BLaER1 treated with 17β-estradiol and CSF1 and Interleukin-3, amounts not matched to agents 10 nM and 100 nM (cell line): ENCODE data around the gene GRB7.
"Not testable (repeated sequence)": the region's sequence is repeated elsewhere in the genome, so short reads cannot be mapped to it uniquely, and the experiment has no call there.

ENCODE experiments used
- H3K27ac ChIP-seq, 11 experiments: shearing (Covaris generic); formaldehyde crosslinking; 2 replicates each; pipeline ENCODE4 v1.8.1; 2022
- H3K27me3 ChIP-seq, 11 experiments: shearing (Covaris generic); formaldehyde crosslinking; 2 replicates each; pipeline ENCODE4 v1.8.1; 2022
- H3K36me3 ChIP-seq, 11 experiments: shearing (Covaris generic); formaldehyde crosslinking; 2 replicates each; pipeline ENCODE4 v1.8.1; 2022
- H3K4me1 ChIP-seq, 10 experiments: shearing (Covaris generic); formaldehyde crosslinking; 2 replicates each; pipeline ENCODE4 v1.8.1; 2022
- H3K4me2 ChIP-seq, 11 experiments: shearing (Covaris generic); formaldehyde crosslinking; 2 replicates each; pipeline ENCODE4 v1.8.1; 2022
- H3K4me3 ChIP-seq, 10 experiments: shearing (Covaris generic); formaldehyde crosslinking; 2 replicates each; pipeline ENCODE4 v1.8.1; 2022
- H3K9ac ChIP-seq, 11 experiments: shearing (Covaris generic); formaldehyde crosslinking; 2 replicates each; pipeline ENCODE4 v1.8.1; 2022
- H3K9me3 ChIP-seq, 11 experiments: shearing (Covaris generic); formaldehyde crosslinking; replicated peaks in 1 of 11; 2 replicates each; pipeline ENCODE4 v1.8.1; 2022
- H4K20me1 ChIP-seq, 11 experiments: shearing (Covaris generic); formaldehyde crosslinking; 2 replicates each; pipeline ENCODE4 v1.8.1; 2022
- Cebpa-rat ChIP-seq, 11 experiments: shearing (Covaris generic); IDR thresholded peaks; 2 replicates each; pipeline ENCODE4 v1.8.1; 2022

Gene GRB7

GRCh38 chr17:39706383-39706782 is 31.4 kb upstream of the GRB7 start:
- TF ChIP-seq Cebpa-rat (IDR thresholded peaks at IDR 0.05), result no peak
- H3K4me1 ChIP-seq, result peaks cover 37 to 86% (median 80%) of the 10 kb centered on the region in 10 experiments
- H3K36me3 ChIP-seq, result no peaks in the 10 kb centered on the region
- H3K9ac ChIP-seq, result peak overlapping the region in 2 of 11 experiments; percentile 22 to 36; a peak in 2 of 22 replicates
- H3K27me3 ChIP-seq, result peaks cover 7 to 21% (median 12%) of the 10 kb centered on the region in 11 experiments
- H3K4me3 ChIP-seq, result no peak overlapping the region
- H3K27ac ChIP-seq, result no peak overlapping the region
- peak overlapping the region in 9 of 11 experiments; percentile 64 to 95 (median 87); a peak in 18 of 22 replicates for H3K4me2 ChIP-seq
- H3K9me3 ChIP-seq, result no peaks in the 10 kb centered on the region
- H4K20me1 ChIP-seq, result no peaks in the 10 kb centered on the region; a peak in 1 of 22 replicates

DNA sequence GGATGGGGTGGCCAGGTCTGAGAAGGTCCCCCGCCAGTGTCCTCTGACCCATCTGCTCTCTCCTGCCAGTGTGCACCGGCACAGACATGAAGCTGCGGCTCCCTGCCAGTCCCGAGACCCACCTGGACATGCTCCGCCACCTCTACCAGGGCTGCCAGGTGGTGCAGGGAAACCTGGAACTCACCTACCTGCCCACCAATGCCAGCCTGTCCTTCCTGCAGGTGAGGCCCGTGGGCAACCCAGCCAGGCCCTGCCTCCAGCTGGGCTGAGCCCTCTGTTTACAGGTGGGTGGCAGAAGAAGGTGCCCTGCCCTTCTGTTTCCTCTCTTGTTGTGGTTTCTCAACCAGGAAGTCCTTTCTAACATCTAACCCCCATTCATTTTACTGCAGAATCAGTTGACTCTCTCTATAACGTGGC is 30.8 kb upstream of the GRB7 start:
- Histone ChIP-seq H3K9me3 (no peaks in the 10 kb centered on the region), H3K27ac (no peak overlapping the region), H3K36me3 (no peaks in the 10 kb centered on the region)

GRCh38 chr17:39709319-39709997 is 28.3 kb upstream of the GRB7 start:
- Histone ChIP-seq H3K27ac (peak overlapping the region in 6 of 11 experiments; percentile 8 to 52 (median 38); a peak in 8 of 22 replicates), H3K4me2 (peak overlapping the region; percentile 53 to 95 (median 82)), H3K4me1 (peaks cover 37 to 87% (median 85%) of the 10 kb centered on the region in 10 experiments), H3K9me3 (no peaks in the 10 kb centered on the region), H3K27me3 (peaks cover 0 to 15% (median 0%) of the 10 kb centered on the region in 11 experiments; a peak in 2 of 22 replicates), H3K36me3 (no peaks in the 10 kb centered on the region), H3K4me3 (peak overlapping the region in 3 of 10 experiments; percentile 6 to 24 (median 16); a peak in 2 of 20 replicates), H4K20me1 (no peaks in the 10 kb centered on the region; a peak in 1 of 22 replicates), H3K9ac (peak overlapping the region in 6 of 11 experiments; percentile 2 to 65 (median 52); a peak in 12 of 22 replicates)
- no peak for TF ChIP-seq Cebpa-rat (IDR thresholded peaks at IDR 0.05)

More for the DNA sequence above, 30.8 kb upstream of the GRB7 start:
- Histone ChIP-seq H3K4me2 (peak overlapping the region; percentile 52 to 95 (median 82); a peak in 21 of 22 replicates), H3K9ac (peak overlapping the region in 1 of 11 experiments; percentile 22; a peak in 1 of 22 replicates), H4K20me1 (no peaks in the 10 kb centered on the region; a peak in 1 of 22 replicates), H3K4me1 (peaks cover 37 to 92% (median 86%) of the 10 kb centered on the region in 10 experiments), H3K4me3 (no peak overlapping the region), H3K27me3 (peaks cover 2 to 15% (median 6%) of the 10 kb centered on the region in 11 experiments; a peak in 20 of 22 replicates)
- TF ChIP-seq Cebpa-rat (IDR thresholded peaks at IDR 0.05), result no peak

DNA sequence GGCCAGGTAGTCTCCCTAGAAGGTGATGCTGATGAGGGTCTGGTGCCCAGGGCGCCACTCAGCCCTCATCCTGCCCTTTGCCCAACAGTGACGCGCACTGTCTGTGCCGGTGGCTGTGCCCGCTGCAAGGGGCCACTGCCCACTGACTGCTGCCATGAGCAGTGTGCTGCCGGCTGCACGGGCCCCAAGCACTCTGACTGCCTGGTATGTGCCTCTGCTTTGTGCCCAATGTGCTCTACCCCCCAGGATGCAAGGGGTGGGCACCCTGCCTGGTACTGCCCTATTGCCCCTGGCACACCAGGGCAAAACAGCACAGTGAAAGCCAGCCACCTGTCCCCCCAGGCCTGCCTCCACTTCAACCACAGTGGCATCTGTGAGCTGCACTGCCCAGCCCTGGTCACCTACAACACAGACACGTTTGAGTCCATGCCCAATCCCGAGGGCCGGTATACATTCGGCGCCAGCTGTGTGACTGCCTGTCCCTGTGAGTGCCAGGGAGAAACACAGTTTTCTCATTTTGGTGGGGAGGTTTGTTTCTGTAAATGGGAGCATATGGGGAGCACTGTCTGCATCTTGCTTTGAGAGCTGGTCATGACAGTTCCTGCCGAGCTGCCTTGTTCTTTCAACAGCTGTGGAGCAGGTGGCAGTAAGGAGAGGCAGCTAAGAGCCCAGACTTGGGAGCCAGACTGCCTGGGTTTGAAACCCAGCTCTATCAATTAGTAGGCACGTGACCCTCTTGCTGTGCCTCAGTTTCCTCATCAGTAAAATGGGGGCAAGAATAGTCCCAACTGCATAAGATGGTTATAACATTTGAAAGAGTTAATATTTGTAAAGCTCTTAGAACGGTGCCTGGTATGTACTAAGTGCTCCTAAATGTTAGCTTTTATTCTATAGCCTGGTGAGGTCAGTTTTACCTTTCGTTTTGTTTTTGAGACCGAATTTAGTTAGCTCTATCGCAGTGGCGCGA is 27.5 kb upstream of the GRB7 start:
- TF ChIP-seq Cebpa-rat (IDR thresholded peaks at IDR 0.05), result no peak
- Histone ChIP-seq H3K4me1 (peaks cover 33 to 79% (median 77%) of the 10 kb centered on the region in 10 experiments), H3K9me3 (no peaks in the 10 kb centered on the region), H3K27me3 (peaks cover 0 to 15% (median 0%) of the 10 kb centered on the region in 11 experiments; a peak in 2 of 22 replicates), H3K4me2 (peak overlapping the region; percentile 53 to 95 (median 82); a peak in 20 of 22 replicates), H3K36me3 (no peaks in the 10 kb centered on the region), H3K4me3 (0 out of 20 replicates have a peak overlapping the region, but pooled peaks of 1 of the 10 experiments have one; percentile 16), H3K9ac (peak overlapping the region in 4 of 11 experiments; percentile 45 to 65 (median 60); a peak in 7 of 22 replicates), H4K20me1 (no peaks in the 10 kb centered on the region; a peak in 1 of 22 replicates), H3K27ac (peak overlapping the region in 3 of 11 experiments; percentile 37 to 52 (median 42); a peak in 4 of 22 replicates)

- not testable (repeated sequence) for H3K9ac ChIP-seq, H3K27ac ChIP-seq, H4K20me1 ChIP-seq, H3K36me3 ChIP-seq, H3K9me3 ChIP-seq, H3K4me3 ChIP-seq
- Histone ChIP-seq H3K4me1 (peaks cover 26 to 75% (median 69%) of the 10 kb centered on the region in 10 experiments), H3K27me3 (peaks cover 0 to 15% (median 0%) of the 10 kb centered on the region in 11 experiments; a peak in 2 of 22 replicates), H3K4me2 (peak overlapping the region in 8 of 11 experiments; percentile 76 to 95 (median 88); a peak in 15 of 22 replicates)
- TF ChIP-seq Cebpa-rat (IDR thresholded peaks at IDR 0.05), result peak in 1 of 11 experiments; percentile 45; a peak in 1 of 22 replicates
Observed at GRCh38 chr17:39711071-39711470, 26.7 kb upstream of the GRB7 start.

DNA sequence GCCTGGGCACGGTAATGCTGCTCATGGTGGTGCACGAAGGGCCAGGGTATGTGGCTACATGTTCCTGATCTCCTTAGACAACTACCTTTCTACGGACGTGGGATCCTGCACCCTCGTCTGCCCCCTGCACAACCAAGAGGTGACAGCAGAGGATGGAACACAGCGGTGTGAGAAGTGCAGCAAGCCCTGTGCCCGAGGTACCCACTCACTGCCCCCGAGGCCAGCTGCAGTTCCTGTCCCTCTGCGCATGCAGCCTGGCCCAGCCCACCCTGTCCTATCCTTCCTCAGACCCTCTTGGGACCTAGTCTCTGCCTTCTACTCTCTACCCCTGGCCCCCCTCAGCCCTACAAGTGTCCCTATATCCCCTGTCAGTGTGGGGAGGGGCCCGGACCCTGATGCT is 25.9 kb upstream of the GRB7 start:
- H3K9me3 ChIP-seq, result no peaks in the 10 kb centered on the region
- H3K9ac ChIP-seq, result no peak overlapping the region
- no peak overlapping the region for H3K4me3 ChIP-seq
- H3K36me3 ChIP-seq, result no peaks in the 10 kb centered on the region
- H3K27ac ChIP-seq, result no peak overlapping the region
- H4K20me1 ChIP-seq, result no peaks in the 10 kb centered on the region
- H3K4me1 ChIP-seq, result peaks cover 24 to 75% (median 69%) of the 10 kb centered on the region in 10 experiments
- peak overlapping the region in 8 of 11 experiments; percentile 76 to 95 (median 88); a peak in 16 of 22 replicates for H3K4me2 ChIP-seq
- peaks cover 0 to 15% (median 0%) of the 10 kb centered on the region in 11 experiments; a peak in 2 of 22 replicates for H3K27me3 ChIP-seq
- no peak for TF ChIP-seq Cebpa-rat (IDR thresholded peaks at IDR 0.05)

- H3K9me3 ChIP-seq, result no peaks in the 10 kb centered on the region
- peaks cover 0 to 2% (median 0%) of the 10 kb centered on the region in 11 experiments; a peak in 1 of 22 replicates for H3K27me3 ChIP-seq
- no peaks in the 10 kb centered on the region for H3K36me3 ChIP-seq
- H3K9ac ChIP-seq, result no peak overlapping the region
- H3K4me2 ChIP-seq, result no peak overlapping the region
- TF ChIP-seq Cebpa-rat (IDR thresholded peaks at IDR 0.05), result no peak
- H3K4me1 ChIP-seq, result peaks cover 7 to 62% (median 51%) of the 10 kb centered on the region in 10 experiments
- no peak overlapping the region for H3K27ac ChIP-seq
- H4K20me1 ChIP-seq, result no peaks in the 10 kb centered on the region
- H3K4me3 ChIP-seq, result no peak overlapping the region
Observed at GRCh38 chr17:39714234-39714633, 23.5 kb upstream of the GRB7 start.

GRCh38 chr17:39715375-39716072 is 22.2 kb upstream of the GRB7 start:
- Histone ChIP-seq H3K4me2 (peak overlapping the region in 1 of 11 experiments; percentile 3; a peak in 1 of 22 replicates), H3K9ac (no peak overlapping the region), H3K4me1 (peaks cover 0 to 49% (median 38%) of the 10 kb centered on the region in 10 experiments; a peak in 16 of 20 replicates), H4K20me1 (no peaks in the 10 kb centered on the region; a peak in 1 of 22 replicates), H3K36me3 (no peaks in the 10 kb centered on the region), H3K9me3 (no peaks in the 10 kb centered on the region), H3K27ac (no peak overlapping the region), H3K27me3 (no peaks in the 10 kb centered on the region), H3K4me3 (no peak overlapping the region)
- no peak for TF ChIP-seq Cebpa-rat (IDR thresholded peaks at IDR 0.05)
